ENCODE measurements around the gene CERS6.
"Not testable (repeated sequence)": the region's sequence is repeated elsewhere in the genome, so short reads cannot be mapped to it uniquely, and the experiment has no call there.

Gene CERS6

GRCh38 chr2:168501466-168502065 is 45.5 kb downstream of the CERS6 start:
- DNase-seq (ENCODE audit: low spot score), result no peak

GRCh38 chr2:168502852-168503251 is 46.8 kb downstream of the CERS6 start:
- not testable (repeated sequence) for DNase-seq (ENCODE audit: low spot score)

GRCh38 chr2:168503901-168504300 is 47.8 kb downstream of the CERS6 start:
- DNase-seq (ENCODE audit: low spot score), result no peak

- DNase-seq (ENCODE audit: low spot score), result no peak
Measured at GRCh38 chr2:168504323-168504722, 48.3 kb downstream of the CERS6 start.

GRCh38 chr2:168510125-168510756 is 54.2 kb downstream of the CERS6 start:
- no peak for DNase-seq (ENCODE audit: low spot score)

GRCh38 chr2:168514692-168515091 is 58.6 kb downstream of the CERS6 start:
- DNase-seq (ENCODE audit: low spot score), result no peak

GRCh38 chr2:168515502-168515901 is 59.4 kb downstream of the CERS6 start:
- no peak for DNase-seq (ENCODE audit: low spot score)

GRCh38 chr2:168517816-168518215 is 61.7 kb downstream of the CERS6 start:
- DNase-seq (ENCODE audit: low spot score), result peak; percentile 33

- no peak for DNase-seq (ENCODE audit: low spot score)
Measured at GRCh38 chr2:168518555-168519066, 62.5 kb downstream of the CERS6 start.

GRCh38 chr2:168519534-168520308 is 63.6 kb downstream of the CERS6 start:
- no peak for DNase-seq (ENCODE audit: low spot score)

- no peak for DNase-seq (ENCODE audit: low spot score)
Measured at GRCh38 chr2:168521053-168521741, 65.1 kb downstream of the CERS6 start.

GRCh38 chr2:168522446-168522845 is 66.4 kb downstream of the CERS6 start:
- DNase-seq (ENCODE audit: low spot score), result no peak

GRCh38 chr2:168524005-168524404 is 67.9 kb downstream of the CERS6 start:
- DNase-seq (ENCODE audit: low spot score), result no peak

- no peak for DNase-seq (ENCODE audit: low spot score)
Measured at GRCh38 chr2:168525020-168525419, 68.9 kb downstream of the CERS6 start.

GRCh38 chr2:168525716-168526446 is 69.8 kb downstream of the CERS6 start:
- no peak for DNase-seq (ENCODE audit: low spot score)

- no peak for DNase-seq (ENCODE audit: low spot score)
Measured at GRCh38 chr2:168526641-168527040, 70.6 kb downstream of the CERS6 start.

GRCh38 chr2:168528016-168528415 is 71.9 kb downstream of the CERS6 start:
- no peak for DNase-seq (ENCODE audit: low spot score)

GRCh38 chr2:168528469-168528868 is 72.4 kb downstream of the CERS6 start:
- no peak for DNase-seq (ENCODE audit: low spot score)

- peak; percentile 8 for DNase-seq (ENCODE audit: low spot score)
Measured at GRCh38 chr2:168529054-168529833, 73.2 kb downstream of the CERS6 start.

GRCh38 chr2:168529900-168530561 is 74.0 kb downstream of the CERS6 start:
- DNase-seq (ENCODE audit: low spot score), result no peak
